HG02588 (cell line): ENCODE results near the gene CSNK2A3.
"Not testable (repeated sequence)": the region's sequence is repeated elsewhere in the genome, so short reads cannot be mapped to it uniquely, and the experiment has no call there.

Experiments
- ATAC-seq: cut with Tn5 transposase; IDR thresholded peaks from one replicate; pipeline ENCODE4 v1.9.1; 2021; ENCODE audit warnings: mild to moderate bottlenecking, moderate library complexity; ENCODE audit not compliant: unreplicated experiment

The CSNK2A3 gene

DNA sequence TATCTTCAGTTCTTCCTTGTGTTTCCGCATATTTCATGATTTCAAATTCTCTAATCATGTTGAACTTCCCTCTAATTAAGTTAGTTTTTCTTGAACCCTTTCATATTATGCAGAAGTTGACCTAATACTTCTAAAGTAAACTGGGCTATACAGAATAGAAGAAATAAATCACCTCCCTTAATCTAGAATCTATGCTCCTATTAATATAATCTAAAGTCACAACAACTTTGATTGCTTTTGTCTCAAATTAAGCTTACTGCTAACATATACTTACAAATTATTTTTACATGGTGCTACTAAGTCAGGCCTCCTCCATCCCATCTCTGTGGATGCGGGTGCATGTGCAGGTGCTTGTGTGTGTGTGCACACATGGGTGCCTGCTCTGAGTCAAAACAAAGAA, 27.3 kb upstream of the CSNK2A3 start:
- ATAC-seq = no peak

GRCh38 chr11:11379661-11380060, 26.6 kb upstream of the CSNK2A3 start:
- no peak for ATAC-seq

DNA sequence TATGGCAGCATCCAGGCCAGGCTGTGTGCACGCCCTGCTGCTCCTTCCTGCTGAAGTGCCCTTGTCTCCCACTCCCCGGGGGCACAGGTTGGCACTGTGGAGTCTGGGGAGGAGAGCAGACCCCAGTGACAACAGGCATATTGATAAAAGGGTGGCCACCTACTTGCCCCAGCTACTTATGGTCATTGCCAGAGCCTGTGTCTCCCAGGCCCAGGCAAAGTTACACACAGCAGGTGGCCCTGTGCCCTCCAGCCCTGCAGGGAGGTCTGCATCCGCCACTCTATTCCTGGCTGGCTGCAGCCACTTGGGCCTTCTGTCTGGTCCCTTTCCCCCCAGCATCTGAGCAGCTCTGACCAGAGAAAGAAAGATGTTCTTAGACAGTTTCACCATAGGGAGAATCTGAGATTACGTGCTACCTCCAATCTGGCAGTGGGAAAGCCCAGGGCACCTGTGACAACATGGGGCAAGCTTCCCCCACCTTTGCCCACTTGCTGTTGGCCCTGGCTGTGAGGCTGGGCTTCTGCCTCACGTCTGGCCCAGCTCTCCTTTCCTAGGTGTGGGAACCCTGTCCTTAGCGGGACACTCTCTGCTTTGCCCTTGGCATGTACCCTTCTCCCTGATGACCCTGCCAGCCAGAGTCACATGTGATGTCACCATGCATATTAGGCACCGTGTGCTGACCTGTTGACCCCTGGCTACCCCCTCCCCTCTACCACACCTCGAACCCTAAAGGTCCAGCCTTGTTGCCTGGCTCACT, 25.3 kb upstream of the CSNK2A3 start:
- ATAC-seq = no peak

DNA sequence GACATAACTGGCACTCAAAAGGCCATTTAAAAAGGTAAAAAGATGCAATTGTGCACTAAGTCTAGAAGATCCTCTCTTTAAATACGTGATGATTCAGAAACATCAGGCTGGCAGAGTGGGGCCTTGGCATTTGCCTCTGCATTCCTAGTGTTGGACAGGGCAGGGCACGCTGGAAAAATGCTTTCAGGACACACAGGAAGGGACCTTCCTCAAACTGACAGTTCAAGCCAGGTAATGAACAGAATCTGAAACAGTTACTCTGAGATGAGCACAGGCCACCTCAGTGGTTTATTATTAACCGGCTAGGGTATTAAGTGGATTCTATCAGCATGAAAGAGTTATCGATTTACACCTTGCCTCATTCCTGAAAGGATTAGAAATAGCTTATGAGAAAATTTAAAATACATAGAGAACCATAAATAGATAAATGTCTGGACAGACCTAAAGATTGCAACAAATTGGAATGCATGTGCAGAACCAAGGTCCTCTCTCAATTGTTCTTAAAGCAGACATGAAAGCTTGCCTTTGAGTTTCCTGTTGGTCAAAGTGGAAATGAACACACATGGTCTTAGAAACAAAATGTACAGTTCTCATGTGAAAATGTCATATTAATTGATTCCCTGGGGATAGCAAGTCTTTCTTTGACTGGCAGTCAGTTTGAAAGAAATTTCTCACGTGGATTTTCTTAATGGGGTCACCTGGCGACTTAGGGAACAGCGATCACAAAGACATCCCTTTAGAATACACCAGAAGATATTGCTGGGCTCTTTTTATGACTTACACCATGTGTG, 21.5 kb upstream of the CSNK2A3 start:
- no peak for ATAC-seq

DNA sequence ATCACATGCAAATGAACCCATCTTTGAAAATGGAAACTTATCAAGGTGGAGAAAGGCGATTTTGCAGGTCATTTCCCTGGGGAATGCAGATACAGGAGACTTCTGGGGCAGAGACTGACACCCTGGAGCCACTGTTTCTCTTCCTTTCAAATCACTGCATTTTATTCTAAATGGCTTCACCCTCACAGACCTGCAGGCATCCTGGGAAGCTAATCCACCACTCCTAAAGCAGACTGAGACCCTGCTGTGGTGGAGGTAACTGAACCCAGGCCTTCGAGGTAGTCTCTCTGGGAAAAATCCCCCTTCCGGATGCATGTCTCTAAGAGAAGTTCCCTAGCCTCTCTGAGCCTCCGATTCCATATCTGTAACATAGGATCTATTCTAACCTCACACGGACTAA, 20.9 kb upstream of the CSNK2A3 start:
- ATAC-seq = no peak

- ATAC-seq = no peak
Measured at GRCh38 chr11:11372461-11372860, 19.4 kb upstream of the CSNK2A3 start.

DNA sequence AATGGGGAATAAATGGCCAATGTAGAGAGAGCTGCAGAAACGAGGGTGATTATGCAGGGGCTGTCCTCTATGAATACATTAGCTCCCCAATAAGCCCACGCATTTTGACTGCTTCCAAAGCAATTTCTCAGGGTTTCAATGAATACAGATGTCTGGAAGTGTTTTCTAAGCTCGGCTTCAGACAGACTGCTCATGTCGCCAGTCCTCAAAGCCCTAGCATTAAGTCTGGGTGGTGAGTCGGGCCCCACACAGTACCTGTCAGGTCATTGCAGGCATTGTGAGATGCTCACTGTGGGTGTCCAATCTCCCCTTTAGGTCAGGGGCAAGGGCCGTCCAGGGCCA, 17.9 kb upstream of the CSNK2A3 start:
- ATAC-seq = no peak

- no peak for ATAC-seq
Measured at GRCh38 chr11:11370255-11370961, 17.4 kb upstream of the CSNK2A3 start.

GRCh38 chr11:11366793-11367192, 13.7 kb upstream of the CSNK2A3 start:
- no peak for ATAC-seq

DNA sequence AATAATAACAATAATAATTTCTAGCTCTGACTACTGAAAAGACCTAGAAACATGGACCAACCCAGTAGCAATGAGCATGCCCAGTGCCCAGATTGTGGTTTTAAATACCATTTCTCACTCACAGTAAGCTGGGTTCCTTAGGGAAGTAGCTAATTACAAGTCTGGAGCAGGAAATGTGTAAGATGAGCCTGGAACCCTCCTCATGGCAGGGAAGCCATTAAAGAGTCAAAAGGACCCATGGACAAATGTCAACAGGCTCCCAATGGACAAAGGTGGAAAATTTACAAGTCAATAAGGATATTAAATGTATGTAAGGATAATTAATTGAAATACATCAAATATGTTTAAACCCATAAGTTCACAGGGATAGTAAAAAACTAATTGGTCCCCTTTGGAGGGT, 10.6 kb upstream of the CSNK2A3 start:
- ATAC-seq = no peak

DNA sequence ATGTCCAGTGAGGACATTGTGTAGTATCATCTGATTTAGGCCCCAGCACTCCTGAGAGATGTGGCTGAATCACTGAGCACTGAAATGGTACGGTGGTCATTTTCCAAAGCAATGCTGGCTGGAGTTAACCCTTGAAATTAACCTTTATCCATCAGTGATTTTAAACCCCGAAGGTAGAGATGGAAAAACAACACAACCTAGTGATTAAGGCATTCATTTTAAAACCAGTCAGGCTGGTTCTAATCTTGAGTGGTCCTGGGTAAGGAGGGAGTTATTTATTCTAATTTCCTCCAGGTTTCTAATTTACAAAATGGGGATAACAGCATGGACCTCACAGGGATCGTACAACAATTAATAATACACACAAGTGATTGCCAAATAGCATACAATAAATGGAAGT, 6.6 kb upstream of the CSNK2A3 start:
- ATAC-seq = no peak

DNA sequence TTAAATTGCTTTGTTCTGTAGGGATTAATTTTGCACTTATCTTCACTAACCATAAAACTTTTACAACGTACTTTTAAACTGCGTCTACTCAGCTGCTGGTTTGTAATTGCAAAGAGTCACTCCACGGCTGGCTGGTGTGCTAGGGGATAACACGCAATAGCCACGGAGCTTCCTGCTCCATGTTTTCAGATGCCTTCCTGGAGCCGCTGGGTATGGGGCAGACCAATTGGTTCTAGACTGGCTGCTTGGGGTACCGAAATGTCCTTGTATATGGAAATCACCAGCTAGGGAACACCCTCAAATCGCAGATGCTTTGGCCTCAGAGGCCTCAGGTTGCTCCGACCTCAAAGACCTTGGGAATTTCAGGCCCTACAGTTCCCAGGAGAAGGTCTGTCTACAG, 3.8 kb upstream of the CSNK2A3 start:
- no peak for ATAC-seq

- not testable (repeated sequence) for ATAC-seq
Measured at GRCh38 chr11:11351851-11352250, 1.2 kb downstream of the CSNK2A3 start.

GRCh38 chr11:11351042-11351586, 1.9 kb downstream of the CSNK2A3 start:
- no peak for ATAC-seq

- no peak for ATAC-seq
Measured at GRCh38 chr11:11349870-11350337, 3.1 kb downstream of the CSNK2A3 start.

GRCh38 chr11:11349106-11349825, 3.8 kb downstream of the CSNK2A3 start:
- ATAC-seq = no peak

DNA sequence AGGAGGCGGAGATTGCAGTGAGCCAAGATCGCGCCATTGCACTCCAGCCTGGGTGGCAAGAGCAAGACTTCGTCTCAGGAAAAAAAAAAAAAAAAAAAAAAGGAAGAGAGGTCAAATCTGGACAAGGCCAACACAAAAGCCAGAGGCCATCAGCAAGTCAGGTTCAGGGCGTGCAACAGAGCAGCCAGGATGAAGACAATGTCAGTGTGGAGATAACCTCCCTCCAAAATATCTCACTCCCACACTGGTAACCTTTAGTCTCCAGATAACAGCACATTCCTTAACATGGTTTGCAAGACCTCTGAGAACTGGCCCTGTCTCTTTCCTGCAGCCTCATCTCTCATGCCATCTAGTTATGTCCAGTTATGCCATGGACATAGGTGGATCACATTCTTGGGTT, 4.7 kb downstream of the CSNK2A3 start:
- ATAC-seq = no peak

DNA sequence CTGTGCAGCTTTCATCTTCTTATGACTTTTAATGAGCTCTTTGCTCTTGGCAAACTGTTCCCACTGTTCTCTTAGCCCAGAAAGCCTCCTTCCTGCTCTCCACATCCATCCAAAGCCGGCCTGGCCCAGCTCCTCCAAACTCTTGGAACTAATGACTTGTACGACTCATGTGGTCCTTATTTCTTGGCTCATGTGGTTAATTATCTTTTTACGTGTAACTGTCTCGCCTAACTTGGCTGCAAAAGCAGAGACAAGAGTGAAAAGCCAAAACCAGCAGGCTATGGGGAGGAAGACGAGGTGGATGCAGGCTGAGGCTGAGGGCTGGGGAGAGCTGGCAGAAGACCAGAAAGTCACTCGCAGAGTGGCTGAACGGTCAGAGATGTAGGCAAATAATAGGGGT, 5.5 kb downstream of the CSNK2A3 start:
- no peak for ATAC-seq

DNA sequence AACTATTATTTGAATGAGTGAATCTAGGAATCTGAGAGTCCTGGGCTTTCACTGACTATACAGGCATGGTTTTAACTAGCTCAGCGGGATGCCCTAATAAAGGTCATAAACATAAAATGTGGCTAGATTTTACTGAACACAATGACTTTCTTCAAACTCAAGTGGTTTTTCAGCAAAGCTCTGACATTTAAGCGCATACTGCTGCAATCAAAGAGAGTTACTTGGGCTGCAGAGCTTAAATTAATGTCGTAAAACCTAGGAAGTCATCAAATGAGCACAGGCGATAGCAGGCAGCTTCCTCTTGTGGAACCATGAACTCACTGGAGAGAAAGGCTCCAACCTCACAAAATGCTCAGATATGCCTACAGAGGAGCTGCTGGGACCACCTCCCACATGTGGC, 6.7 kb downstream of the CSNK2A3 start:
- ATAC-seq = no peak

DNA sequence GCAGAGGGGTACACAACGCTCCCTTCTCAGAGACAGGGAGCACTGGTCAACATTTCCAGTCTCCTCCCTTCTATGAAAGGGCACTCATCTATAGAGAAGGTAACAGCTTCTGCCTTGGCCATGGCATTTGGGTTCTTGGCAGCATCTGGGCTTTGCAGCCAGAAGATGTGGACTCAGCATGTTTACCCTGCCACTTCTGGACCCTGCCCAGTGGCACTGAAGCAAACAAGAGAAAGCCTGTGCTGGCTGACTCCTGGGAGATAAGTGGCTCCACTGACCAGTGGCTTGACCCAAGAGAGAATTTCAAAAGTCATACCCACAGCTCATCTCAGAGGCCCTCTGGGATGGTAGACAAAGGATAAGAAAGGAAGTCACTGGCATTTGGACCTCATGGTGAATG, 8.0 kb downstream of the CSNK2A3 start:
- ATAC-seq = no peak

DNA sequence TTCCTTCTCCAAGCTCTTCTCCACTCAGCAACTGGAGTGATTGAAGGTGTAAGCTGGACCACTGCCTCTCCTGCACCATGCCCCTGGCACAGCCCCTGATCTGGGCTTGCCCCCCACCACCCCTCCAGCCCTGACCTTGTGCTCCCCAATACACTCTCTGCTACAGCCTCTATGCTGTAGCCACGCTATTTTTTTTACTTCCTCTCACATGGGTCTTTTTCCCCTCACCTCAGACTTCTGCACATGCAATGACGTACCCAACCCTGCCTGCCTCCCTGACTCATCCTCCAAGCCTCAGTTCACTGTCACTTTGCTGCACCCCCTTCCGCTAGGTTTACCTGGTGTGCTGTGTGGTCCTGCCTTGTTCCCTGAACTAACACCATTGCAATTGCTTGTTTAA, 9.0 kb downstream of the CSNK2A3 start:
- ATAC-seq = no peak
